K562 (cell line): ENCODE results near the gene KCTD8. TPM values are rescaled to one million over a fixed set of nuclear protein-coding genes. Genes with fewer than 3 reads are reported as not detected.

Source experiments
- ATAC-seq: fragments of 200-7000 bp; cut with Tn5 transposase; 3 replicates; pipeline ENCODE4 v1.9.1; 2020; ENCODE audit warnings: moderate library complexity
- BruUV-seq: library from RNA; stranded (reverse); fragments of 400-500 nt; replicated peaks from 2 replicates; lab custom pipeline; 2021; lab: Mats Ljungman, UMichigan
- CTCF ChIA-PET: fragments of 300-600 bp; formaldehyde crosslinking; extraction: SDS; loops from one replicate; lab custom pipeline; 2021; ENCODE audit warnings: low intra/inter-chr PET ratio; lab: Yijun Ruan, JAX
- POLR2A ChIA-PET: fragments of 300-600, 350-650 bp; sonication (Branson Sonifier 250); formaldehyde crosslinking; extraction: SDS; loops from one replicate; lab custom pipeline; 2021; ENCODE audit warnings: antibody characterized with exemption, inconsistent platforms; lab: Yijun Ruan, JAX
- DNase-seq, 4 experiments: peaks; one replicate each; pipeline versions ENCODE4 v3.0.0 to v3.0.0-alpha.2; 2011 to 2018; ENCODE audit warnings: low spot score in 3 of 4, mixed read lengths in 3 of 4; ENCODE audit errors: extremely low read depth in 1 of 4
- FAIRE-seq: peaks from 2 replicates; lab custom pipeline; 2011; peaks lifted over from hg19 to GRCh38; lab: Jason Lieb, UNC
- H2AFZ ChIP-seq: 2 replicates; pipeline ENCODE4 v1.6.0; 2011; ENCODE audit warnings: low read depth, low read length, control low read depth, inconsistent platforms
- H3K27ac ChIP-seq: fragments of 200-600 bp; 3 replicates; pipeline ENCODE4 v1.8.0; 2011; ENCODE audit warnings: low read depth, mild to moderate bottlenecking, control low read depth, inconsistent platforms, low read length, moderate library complexity, mixed read lengths; ENCODE audit errors: extremely low read depth
- H3K27me3 ChIP-seq, 2 experiments: fragments of 300-600 bp in 1 of 2; 2 replicates in 1 of 2; 3 replicates in 1 of 2; pipeline versions ENCODE4 v1.6.0 to v1.8.0; 2011; ENCODE audit warnings: inconsistent platforms in 2 of 2, low read length in 2 of 2, mild to moderate bottlenecking in 1 of 2, mixed read lengths in 1 of 2, moderate library complexity in 1 of 2; ENCODE audit not compliant: control insufficient read depth in 2 of 2, insufficient read depth in 2 of 2
- H3K36me3 ChIP-seq: fragments of 300-600 bp; 3 replicates; pipeline ENCODE4 v1.8.0; 2011; ENCODE audit warnings: mild to moderate bottlenecking, low read length, inconsistent platforms; ENCODE audit not compliant: control insufficient read depth, insufficient read depth
- H3K4me1 ChIP-seq, 2 experiments: fragments of 200-600 bp in 1 of 2; replicated peaks in 1 of 2; 2 replicates in 1 of 2; 3 replicates in 1 of 2; pipeline versions ENCODE4 v1.5.1 to v1.8.0; 2011; ENCODE audit warnings: inconsistent platforms in 2 of 2, low read length in 2 of 2, mild to moderate bottlenecking in 1 of 2, mixed read lengths in 1 of 2, moderate library complexity in 1 of 2; ENCODE audit not compliant: control insufficient read depth in 2 of 2, insufficient read depth in 2 of 2
- H3K4me2 ChIP-seq: 2 replicates; pipeline ENCODE4 v1.6.1; 2011; ENCODE audit warnings: low read length, control low read depth, inconsistent platforms, mixed read lengths; ENCODE audit not compliant: insufficient read depth
- H3K4me3 ChIP-seq: fragments of 200-600 bp; sonication (generic), shearing (Covaris generic); 2 replicates; pipeline ENCODE4 v1.5.1; 2016; ENCODE audit warnings: control low read depth, inconsistent platforms
- H3K79me2 ChIP-seq: fragments of 200-600 bp; 3 replicates; pipeline ENCODE4 v1.8.0; 2011; ENCODE audit warnings: low read length, inconsistent platforms; ENCODE audit not compliant: control insufficient read depth, insufficient read depth
- H3K9ac ChIP-seq, 2 experiments: 2 replicates each; pipeline versions ENCODE4 v1.6.0 to v1.6.1; 2011; ENCODE audit warnings: low read depth in 2 of 2, low read length in 2 of 2, control low read depth in 1 of 2, inconsistent platforms in 1 of 2, mild to moderate bottlenecking in 1 of 2, mixed read lengths in 1 of 2; ENCODE audit not compliant: insufficient read depth in 1 of 2
- H3K9me1 ChIP-seq: one replicate; pipeline ENCODE4 v1.6.0; 2011; ENCODE audit warnings: inconsistent platforms, mild to moderate bottlenecking, low read length, moderate library complexity; ENCODE audit not compliant: control insufficient read depth, insufficient read depth
- H3K9me3 ChIP-seq: replicated peaks from 2 replicates; pipeline ENCODE4 v1.5.1; 2011; ENCODE audit warnings: low read depth, low read length, inconsistent platforms; ENCODE audit not compliant: control insufficient read depth, insufficient read depth
- H4K20me1 ChIP-seq: replicated peaks from 2 replicates; pipeline ENCODE4 v1.6.1; 2011; ENCODE audit warnings: low read length, inconsistent platforms, mixed read lengths; ENCODE audit not compliant: control insufficient read depth, insufficient read depth
- CEBPB ChIP-seq: fragments of 450-650 bp; IDR thresholded peaks from 2 replicates; pipeline ENCODE4 v1.6.1; 2016; ENCODE audit warnings: missing genetic modification characterization, missing compliant biosample characterization
- GATAD2A ChIP-seq: fragments of 450-650 bp; IDR thresholded peaks from 2 replicates; pipeline ENCODE4 v1.6.1; 2017
- HMG20A ChIP-seq: fragments of 450-650 bp; formaldehyde crosslinking; conservative IDR thresholded peaks from 2 replicates; pipeline ENCODE4 v1.4.0; 2020; ENCODE audit warnings: mild to moderate bottlenecking, mixed read lengths
- MAFK ChIP-seq: IDR thresholded peaks from 2 replicates; pipeline ENCODE4 v1.6.1; 2011; ENCODE audit warnings: low read length, improper control_type of control experiment
- MED1 ChIP-seq: sonication (generic); formaldehyde crosslinking; IDR thresholded peaks from 2 replicates; pipeline ENCODE4 v1.8.1; 2023; ENCODE audit warnings: missing genetic modification reagents, borderline replicate concordance
- NFXL1 ChIP-seq: fragments of 450-650 bp; formaldehyde crosslinking; IDR thresholded peaks from 2 replicates; pipeline ENCODE4 v1.4.0; 2021; ENCODE audit warnings: mild to moderate bottlenecking
- OTX1 ChIP-seq: fragments of 450-650 bp; formaldehyde crosslinking; IDR thresholded peaks from 2 replicates; pipeline ENCODE4 v1.4.0; 2022; ENCODE audit warnings: mild to moderate bottlenecking
- POLR2B ChIP-seq: fragments of 450-650 bp; IDR thresholded peaks from 2 replicates; pipeline ENCODE4 v1.6.1; 2018; ENCODE audit warnings: low read depth; ENCODE audit not compliant: partially characterized antibody
- SMARCA5 ChIP-seq: fragments of 450-650 bp; IDR thresholded peaks from 2 replicates; pipeline ENCODE4 v1.6.1; 2016
- SMARCB1 ChIP-seq: IDR thresholded peaks from 2 replicates; pipeline ENCODE4 v1.6.1; 2011; ENCODE audit warnings: improper control_type of control experiment, low read depth; ENCODE audit not compliant: insufficient read length
- U2AF1 ChIP-seq: fragments of 200-400 bp; formaldehyde crosslinking; optimal IDR thresholded peaks from 2 replicates; pipeline ENCODE3; 2017; ENCODE audit warnings: mild to moderate bottlenecking, low read depth, low read length, moderate library complexity
- ZC3H8 ChIP-seq: fragments of 450-650 bp; IDR thresholded peaks from 2 replicates; pipeline ENCODE4 v1.6.1; 2017
- ZNF444 ChIP-seq: fragments of 250-450 bp; sonication (Bioruptor Pico); IDR thresholded peaks from 2 replicates; pipeline ENCODE4 v1.4.0; 2020; ENCODE audit warnings: mild to moderate bottlenecking, moderate library complexity
- WGBS: fragments of 100-300 bp; shearing (Covaris generic); methylation state at CpG from one replicate; pipeline ENCODE4 v1.1.6; 2016; ENCODE audit warnings: low coverage, mixed read lengths; ENCODE audit not compliant: insufficient coverage; ENCODE audit errors: missing lambda C conversion rate; 5-methylcytosine and 5-hydroxymethylcytosine counted together
- in situ Hi-C: fragments of 300-500 bp; cut with MboI; formaldehyde crosslinking; loops from 4 replicates; pipeline ENCODE4 v1.15.0; 2018; ENCODE audit warnings: inconsistent platforms, mixed read lengths
- intact Hi-C: fragments of 100-400 bp; cut with micrococcal nuclease; formaldehyde crosslinking; loops from 2 replicates; pipeline ENCODE4 v1.14.2; 2022
- polyA plus RNA-seq, 8 experiments: library from polyadenylated mRNA; depleted of rRNA in 4 of 8; stranded (reverse) in 5 of 8; unstranded in 3 of 8; fragments of >200 nt; fragmentation: Nextera tagmentation in 2 of 8; fragmentation: Illumina TruSeq in 1 of 8; extraction: Ambion mirVana in 2 of 8; extraction: Trizol in 1 of 8; gene quantifications; 2 replicates each; pipeline versions ENCODE4 v1.2.1 to v1.2.3, GENCODE V29; 2011 to 2014; ENCODE audit warnings: inconsistent platforms in 1 of 8, missing spikeins in 1 of 8
- total RNA-seq, 7 experiments: library from RNA; depleted of rRNA in 6 of 7; stranded (reverse); fragments of >200 nt in 6 of 7; fragmentation: Illumina TruSeq in 2 of 7; extraction: Trizol in 2 of 7; gene quantifications; 2 replicates each; pipeline versions ENCODE4 v1.2.1 to v1.2.3, GENCODE V29; 2011 to 2021; ENCODE audit warnings: low replicate concordance in 1 of 7
- TF ChIP-seq, protein P1 (sequence below): fragments of 250-450 bp; sonication (Bioruptor Pico); IDR thresholded peaks from 2 replicates; pipeline ENCODE4 v1.4.0; 2020; ENCODE audit warnings: mild to moderate bottlenecking, moderate library complexity, borderline replicate concordance

The KCTD8 gene
- total and polyA plus RNA-seq, 9 of the 15 experiments (the other 6 are each of a cell fraction or from before 2014, with no cell fraction given): not detected

DNA sequence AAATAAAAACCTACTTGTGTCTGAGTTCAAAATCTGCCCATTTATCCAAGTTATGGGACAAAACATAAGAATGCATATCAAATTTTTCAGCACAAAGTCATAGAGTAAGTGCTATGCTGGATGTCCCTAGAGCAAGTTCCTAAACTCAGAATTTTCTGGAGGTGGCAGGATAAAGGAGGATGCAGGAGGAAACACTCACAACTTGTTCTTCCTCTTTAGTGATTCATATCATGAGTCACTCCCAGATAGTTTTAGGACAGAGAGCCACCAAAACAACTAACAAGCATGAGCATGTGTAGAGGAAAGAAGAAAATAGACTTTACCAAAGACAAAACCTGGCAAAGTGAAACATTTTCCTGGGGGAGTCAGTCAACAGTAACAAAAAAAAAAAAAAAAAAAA lies 302.7 kb downstream of the KCTD8 start (continued):
- TF ChIP-seq, protein P1, sequence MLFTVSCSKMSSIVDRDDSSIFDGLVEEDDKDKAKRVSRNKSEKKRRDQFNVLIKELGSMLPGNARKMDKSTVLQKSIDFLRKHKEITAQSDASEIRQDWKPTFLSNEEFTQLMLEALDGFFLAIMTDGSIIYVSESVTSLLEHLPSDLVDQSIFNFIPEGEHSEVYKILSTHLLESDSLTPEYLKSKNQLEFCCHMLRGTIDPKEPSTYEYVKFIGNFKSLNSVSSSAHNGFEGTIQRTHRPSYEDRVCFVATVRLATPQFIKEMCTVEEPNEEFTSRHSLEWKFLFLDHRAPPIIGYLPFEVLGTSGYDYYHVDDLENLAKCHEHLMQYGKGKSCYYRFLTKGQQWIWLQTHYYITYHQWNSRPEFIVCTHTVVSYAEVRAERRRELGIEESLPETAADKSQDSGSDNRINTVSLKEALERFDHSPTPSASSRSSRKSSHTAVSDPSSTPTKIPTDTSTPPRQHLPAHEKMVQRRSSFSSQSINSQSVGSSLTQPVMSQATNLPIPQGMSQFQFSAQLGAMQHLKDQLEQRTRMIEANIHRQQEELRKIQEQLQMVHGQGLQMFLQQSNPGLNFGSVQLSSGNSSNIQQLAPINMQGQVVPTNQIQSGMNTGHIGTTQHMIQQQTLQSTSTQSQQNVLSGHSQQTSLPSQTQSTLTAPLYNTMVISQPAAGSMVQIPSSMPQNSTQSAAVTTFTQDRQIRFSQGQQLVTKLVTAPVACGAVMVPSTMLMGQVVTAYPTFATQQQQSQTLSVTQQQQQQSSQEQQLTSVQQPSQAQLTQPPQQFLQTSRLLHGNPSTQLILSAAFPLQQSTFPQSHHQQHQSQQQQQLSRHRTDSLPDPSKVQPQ (CRISPR knock-in tag): no peak
- no peak for TF ChIP-seq ZNF444 (CRISPR knock-in tag)

DNA sequence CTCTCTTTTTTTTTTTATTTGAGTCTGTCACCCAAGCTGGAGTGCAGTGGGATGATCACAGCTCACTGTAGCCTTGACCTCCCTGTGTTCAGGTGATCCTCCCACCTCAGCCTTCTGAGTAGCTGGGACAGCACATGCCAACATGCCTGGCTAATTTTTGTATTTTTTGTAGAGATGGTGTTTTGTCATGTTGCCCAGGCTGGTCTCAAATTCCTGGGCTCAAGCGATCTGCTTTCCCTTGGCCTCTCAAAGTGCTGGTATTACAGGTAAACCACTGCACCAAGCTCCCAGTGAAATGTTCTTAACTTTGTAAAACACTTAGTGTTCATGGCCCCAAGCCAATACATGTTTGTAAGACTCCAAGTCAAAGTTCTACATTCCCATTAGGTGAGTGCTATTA lies 316.1 kb downstream of the KCTD8 start:
- Histone ChIP-seq H3K4me1 (no peaks in the 10 kb centered on the region), H3K9ac (no peak overlapping the region), H3K27ac (no peak overlapping the region), H3K9me1 (no peaks in the 10 kb centered on the region), H4K20me1 (no peaks in the 10 kb centered on the region), H3K36me3 (no peaks in the 10 kb centered on the region), H3K4me3 (no peak overlapping the region), H3K27me3 (no peaks in the 10 kb centered on the region), H3K79me2 (no peaks in the 10 kb centered on the region), H3K4me2 (no peak overlapping the region), H2AFZ (no peak overlapping the region), H3K9me3 (no peaks in the 10 kb centered on the region; the same call in 1 of the 2 replicates)
- FAIRE-seq (no peak), ATAC-seq (no peak), DNase-seq (no peak)
- TF ChIP-seq SMARCA5 (no peak), POLR2B (no peak), U2AF1 (no peak), HMG20A (CRISPR knock-in tag) (no peak), SMARCB1 (no peak), MAFK (no peak), MED1 (CRISPR knock-in tag) (no peak), NFXL1 (CRISPR knock-in tag) (no peak), OTX1 (CRISPR knock-in tag) (no peak), GATAD2A (no peak), CEBPB (tag) (no peak), ZC3H8 (no peak)
- ChIA-PET CTCF (no interaction called here), POLR2A (no interaction called here)
- whole genome bisulfite sequencing: 0% methylated on average over 1 of the region's 1 CpG
- intact Hi-C loops (no loop called here), in situ Hi-C loops (no loop called here)
- BruUV-seq: no TSS peak
